Measurements from ENCODE around the gene ZWILCH.

The ZWILCH gene

DNA sequence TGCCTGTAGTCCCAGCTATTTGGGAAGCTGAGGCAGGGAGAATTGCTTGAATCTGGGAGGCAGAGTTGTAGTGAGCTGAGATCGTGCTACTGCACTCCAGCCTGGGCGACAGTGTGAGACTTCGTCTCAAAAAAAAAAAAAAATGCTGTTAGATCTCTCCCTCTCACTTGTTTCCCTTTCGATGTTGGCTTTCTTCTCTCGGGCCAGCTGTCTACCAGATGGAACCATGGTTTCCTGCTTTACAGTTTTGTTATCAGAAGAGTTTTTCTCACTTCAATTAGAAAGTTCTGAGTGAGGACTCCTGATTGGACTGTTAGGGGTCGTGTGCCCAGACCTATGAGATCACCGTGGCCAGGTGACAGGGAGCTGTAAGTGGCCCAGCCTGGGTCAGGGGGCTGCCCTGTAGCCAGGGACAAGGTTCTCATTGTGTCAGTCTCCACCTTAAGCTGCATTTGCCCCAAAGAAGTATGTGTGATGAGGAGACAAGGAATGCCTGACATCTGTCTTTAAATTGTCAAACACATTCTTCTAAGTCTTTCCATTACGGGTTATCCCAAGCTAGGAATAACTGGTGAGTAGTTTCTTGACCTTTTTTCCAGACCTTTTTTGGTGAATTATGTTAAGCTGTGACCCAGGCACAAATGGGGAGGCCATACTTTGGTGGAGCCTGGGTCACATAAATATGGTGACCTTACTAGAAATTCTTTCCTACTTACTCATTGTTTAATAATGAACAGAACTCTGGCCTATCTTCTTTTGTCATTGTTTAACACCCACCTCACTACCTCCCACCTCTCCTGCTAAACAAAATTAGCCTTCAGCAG, 32.7 kb upstream of the ZWILCH start:
- Histone ChIP-seq H3K79me2 (ENCODE audit: control insufficient read depth, insufficient read depth, low read length, unreplicated experiment) (peaks cover 4% of the 10 kb centered on the region), H3K4me1 (ENCODE audit: control insufficient read depth, insufficient read depth, low read length, unreplicated experiment) (peaks cover 11% of the 10 kb centered on the region), H3K27me3 (ENCODE audit: insufficient read depth, low read length) (no peaks in the 10 kb centered on the region), H3K4me3 (ENCODE audit: low read depth, low read length) (no peak overlapping the region), H3K36me3 (ENCODE audit: insufficient read depth, low read length) (no peaks in the 10 kb centered on the region), H2AFZ (ENCODE audit: low read length, unreplicated experiment) (no peak overlapping the region), H3K27ac (ENCODE audit: low read depth, low read length) (peak overlapping the region; percentile 33; the same call in 1 of the 2 replicates)

DNA sequence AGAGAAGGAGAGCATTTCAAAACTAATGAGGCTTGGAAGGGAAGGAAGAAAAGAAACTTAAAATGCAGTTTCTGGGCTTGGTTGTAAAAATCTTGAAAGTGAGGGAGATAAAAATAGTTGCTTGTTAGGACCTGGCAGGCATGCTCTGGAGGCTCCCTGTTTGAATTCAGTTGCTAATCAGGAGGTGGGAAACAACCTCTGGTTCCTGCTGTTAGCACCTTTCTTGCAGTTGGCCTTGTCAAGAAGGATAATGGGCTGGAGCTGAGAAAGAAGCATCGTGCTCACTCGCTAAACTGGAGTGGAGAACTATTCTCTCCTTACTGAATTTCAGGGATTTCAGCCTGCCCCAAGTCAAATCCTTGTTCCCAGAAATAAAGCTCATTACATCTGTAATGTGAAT, 31.0 kb upstream of the ZWILCH start:
- Histone ChIP-seq H3K36me3 (ENCODE audit: insufficient read depth, low read length) (no peaks in the 10 kb centered on the region), H3K4me3 (ENCODE audit: low read depth, low read length) (no peak overlapping the region), H3K4me1 (ENCODE audit: control insufficient read depth, insufficient read depth, low read length, unreplicated experiment) (peaks cover 11% of the 10 kb centered on the region), H3K79me2 (ENCODE audit: control insufficient read depth, insufficient read depth, low read length, unreplicated experiment) (peaks cover 9% of the 10 kb centered on the region), H3K27ac (ENCODE audit: low read depth, low read length) (no peak overlapping the region), H2AFZ (ENCODE audit: low read length, unreplicated experiment) (no peak overlapping the region), H3K27me3 (ENCODE audit: insufficient read depth, low read length) (no peaks in the 10 kb centered on the region)

DNA sequence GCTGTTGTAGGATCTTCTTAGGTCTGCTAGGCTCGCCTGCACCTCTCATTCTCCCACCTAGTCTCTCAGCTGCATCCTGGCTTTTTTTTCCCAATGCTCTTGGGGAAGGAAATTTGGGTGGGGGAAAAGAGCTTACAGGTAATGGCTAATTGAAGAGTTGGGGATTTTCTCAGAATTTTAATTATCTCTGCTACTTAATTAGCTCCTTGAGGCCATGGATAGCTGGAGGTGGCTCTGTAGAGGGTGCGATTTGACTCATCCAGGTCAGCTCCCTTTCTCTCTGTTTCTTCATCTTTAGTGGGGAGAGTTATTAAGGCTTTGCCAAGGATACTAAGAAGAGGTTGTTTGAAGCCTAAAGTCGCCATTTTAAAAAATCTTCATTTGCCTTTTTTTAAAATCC, 30.2 kb upstream of the ZWILCH start:
- Histone ChIP-seq H3K36me3 (ENCODE audit: insufficient read depth, low read length) (no peaks in the 10 kb centered on the region), H3K4me1 (ENCODE audit: control insufficient read depth, insufficient read depth, low read length, unreplicated experiment) (peaks cover 11% of the 10 kb centered on the region), H3K27me3 (ENCODE audit: insufficient read depth, low read length) (no peaks in the 10 kb centered on the region), H2AFZ (ENCODE audit: low read length, unreplicated experiment) (no peak overlapping the region), H3K4me3 (ENCODE audit: low read depth, low read length) (no peak overlapping the region), H3K79me2 (ENCODE audit: control insufficient read depth, insufficient read depth, low read length, unreplicated experiment) (peaks cover 9% of the 10 kb centered on the region), H3K27ac (ENCODE audit: low read depth, low read length) (no peak overlapping the region)

DNA sequence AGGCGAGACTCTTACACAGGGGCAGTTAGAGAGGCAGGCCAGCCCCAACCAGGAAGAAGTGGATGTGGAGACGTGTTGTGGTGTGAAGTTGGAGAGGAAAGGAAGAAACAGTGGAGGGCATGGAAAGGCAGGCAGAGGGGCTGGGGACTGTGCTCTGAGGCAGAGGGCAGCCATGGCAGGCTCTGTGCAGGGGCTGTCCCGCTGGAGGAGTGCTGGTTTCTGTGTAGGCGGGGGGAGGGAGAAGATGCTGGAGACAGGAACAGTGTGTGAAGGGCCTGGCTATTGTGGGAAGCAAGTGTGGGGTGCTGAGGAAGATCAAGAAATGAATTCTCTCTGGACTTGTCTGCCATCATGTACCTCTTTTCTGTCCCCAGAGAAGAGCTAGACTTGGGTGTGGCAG, 28.6 kb upstream of the ZWILCH start:
- Histone ChIP-seq H3K36me3 (ENCODE audit: insufficient read depth, low read length) (no peaks in the 10 kb centered on the region), H3K79me2 (ENCODE audit: control insufficient read depth, insufficient read depth, low read length, unreplicated experiment) (peaks cover 9% of the 10 kb centered on the region), H2AFZ (ENCODE audit: low read length, unreplicated experiment) (no peak overlapping the region), H3K4me1 (ENCODE audit: control insufficient read depth, insufficient read depth, low read length, unreplicated experiment) (peaks cover 11% of the 10 kb centered on the region), H3K27ac (ENCODE audit: low read depth, low read length) (no peak overlapping the region), H3K27me3 (ENCODE audit: insufficient read depth, low read length) (no peaks in the 10 kb centered on the region), H3K4me3 (ENCODE audit: low read depth, low read length) (no peak overlapping the region)

DNA sequence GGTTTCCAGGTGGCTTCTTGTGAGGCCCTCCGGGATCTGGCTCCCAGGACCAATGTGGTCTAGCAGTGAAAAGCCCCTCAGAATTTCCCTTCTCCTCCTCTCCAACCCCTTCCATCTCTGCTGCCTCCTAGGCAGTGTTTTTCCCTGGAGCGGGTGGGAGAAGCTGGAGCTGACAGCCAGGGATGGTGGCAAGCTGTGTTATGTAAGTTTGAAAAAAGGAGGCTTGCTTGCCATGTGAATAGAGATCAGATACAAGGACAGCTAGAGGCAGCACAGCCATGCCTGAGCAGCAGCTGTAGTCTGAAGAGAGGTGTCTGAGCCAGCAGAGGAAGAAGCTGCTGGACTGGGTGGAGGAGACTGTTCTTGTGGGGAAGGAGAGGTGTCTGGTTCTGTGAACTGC, 28.1 kb upstream of the ZWILCH start:
- H3K79me2 ChIP-seq (ENCODE audit: control insufficient read depth, insufficient read depth, low read length, unreplicated experiment) = peaks cover 9% of the 10 kb centered on the region
- H2AFZ ChIP-seq (ENCODE audit: low read length, unreplicated experiment) = no peak overlapping the region
- no peak overlapping the region for H3K27ac ChIP-seq (ENCODE audit: low read depth, low read length)
- H3K4me3 ChIP-seq (ENCODE audit: low read depth, low read length) = no peak overlapping the region
- H3K27me3 ChIP-seq (ENCODE audit: insufficient read depth, low read length) = no peaks in the 10 kb centered on the region
- peaks cover 11% of the 10 kb centered on the region for H3K4me1 ChIP-seq (ENCODE audit: control insufficient read depth, insufficient read depth, low read length, unreplicated experiment)
- peaks cover 1% of the 10 kb centered on the region; the same call in 1 of the 2 replicates for H3K36me3 ChIP-seq (ENCODE audit: insufficient read depth, low read length)

DNA sequence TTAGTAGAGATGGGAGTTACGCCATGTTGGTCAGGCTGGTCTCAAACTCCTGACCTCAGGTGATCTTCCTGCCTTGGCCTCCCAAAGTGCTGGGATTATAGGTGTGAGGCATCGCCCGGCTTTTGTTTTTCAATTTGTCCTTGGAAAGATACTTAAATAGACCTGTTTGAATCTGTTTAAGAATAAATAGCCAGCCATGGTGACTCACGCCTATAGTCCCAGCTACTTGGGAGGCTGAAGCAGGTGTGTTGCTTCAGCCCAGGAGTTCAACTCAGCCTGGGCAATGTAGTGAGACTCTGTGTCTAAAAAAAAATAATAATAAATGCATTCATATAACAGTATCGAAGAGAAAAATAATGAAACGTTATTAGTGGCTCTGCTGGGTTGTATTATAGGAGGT, 24.9 kb upstream of the ZWILCH start:
- Histone ChIP-seq H3K4me1 (ENCODE audit: control insufficient read depth, insufficient read depth, low read length, unreplicated experiment) (no peaks in the 10 kb centered on the region), H3K27me3 (ENCODE audit: insufficient read depth, low read length) (no peaks in the 10 kb centered on the region), H3K27ac (ENCODE audit: low read depth, low read length) (no peak overlapping the region), H3K79me2 (ENCODE audit: control insufficient read depth, insufficient read depth, low read length, unreplicated experiment) (peaks cover 9% of the 10 kb centered on the region), H3K36me3 (ENCODE audit: insufficient read depth, low read length) (peaks cover 9% of the 10 kb centered on the region; the same call in 1 of the 2 replicates), H2AFZ (ENCODE audit: low read length, unreplicated experiment) (no peak overlapping the region), H3K4me3 (ENCODE audit: low read depth, low read length) (no peak overlapping the region)

DNA sequence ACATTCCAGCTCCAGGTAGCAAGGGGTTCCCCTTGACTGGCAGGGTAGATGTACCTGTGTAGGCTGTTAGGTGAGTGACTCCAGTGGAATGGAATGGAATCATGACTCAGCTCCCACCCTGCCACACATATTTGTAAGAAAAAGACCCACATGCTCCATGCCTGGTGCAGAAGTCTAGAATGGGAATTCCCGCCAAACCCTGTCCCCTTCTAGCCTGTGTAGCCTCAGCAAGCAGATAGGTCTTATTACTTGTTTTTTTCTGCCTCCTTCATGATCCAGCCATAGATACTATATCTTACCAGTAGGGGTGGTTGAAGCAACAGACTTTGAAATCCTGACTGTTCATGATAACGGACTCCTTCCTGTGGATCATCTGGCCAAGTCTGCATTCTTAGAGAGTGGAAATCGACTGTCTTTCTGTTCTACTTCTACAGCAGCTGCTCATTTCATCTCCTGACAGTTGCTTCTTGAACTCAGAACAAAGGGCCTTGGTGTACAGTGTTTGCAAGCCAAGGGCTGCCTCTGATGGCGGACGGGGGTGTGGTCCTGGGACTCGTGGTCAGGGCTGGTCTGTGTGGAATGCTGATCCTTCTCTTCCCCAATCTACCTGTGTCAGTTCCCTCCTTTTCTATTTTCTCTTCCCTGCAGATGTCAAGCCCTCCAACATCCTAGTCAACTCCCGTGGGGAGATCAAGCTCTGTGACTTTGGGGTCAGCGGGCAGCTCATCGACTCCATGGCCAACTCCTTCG, 23.8 kb upstream of the ZWILCH start:
- peaks cover 6% of the 10 kb centered on the region for H3K79me2 ChIP-seq (ENCODE audit: control insufficient read depth, insufficient read depth, low read length, unreplicated experiment)
- H3K27me3 ChIP-seq (ENCODE audit: insufficient read depth, low read length) = no peaks in the 10 kb centered on the region
- no peak overlapping the region for H3K4me3 ChIP-seq (ENCODE audit: low read depth, low read length)
- H3K27ac ChIP-seq (ENCODE audit: low read depth, low read length) = no peak overlapping the region
- H3K4me1 ChIP-seq (ENCODE audit: control insufficient read depth, insufficient read depth, low read length, unreplicated experiment) = no peaks in the 10 kb centered on the region
- peaks cover 11% of the 10 kb centered on the region; the same call in 1 of the 2 replicates for H3K36me3 ChIP-seq (ENCODE audit: insufficient read depth, low read length)
- H2AFZ ChIP-seq (ENCODE audit: low read length, unreplicated experiment) = no peak overlapping the region

DNA sequence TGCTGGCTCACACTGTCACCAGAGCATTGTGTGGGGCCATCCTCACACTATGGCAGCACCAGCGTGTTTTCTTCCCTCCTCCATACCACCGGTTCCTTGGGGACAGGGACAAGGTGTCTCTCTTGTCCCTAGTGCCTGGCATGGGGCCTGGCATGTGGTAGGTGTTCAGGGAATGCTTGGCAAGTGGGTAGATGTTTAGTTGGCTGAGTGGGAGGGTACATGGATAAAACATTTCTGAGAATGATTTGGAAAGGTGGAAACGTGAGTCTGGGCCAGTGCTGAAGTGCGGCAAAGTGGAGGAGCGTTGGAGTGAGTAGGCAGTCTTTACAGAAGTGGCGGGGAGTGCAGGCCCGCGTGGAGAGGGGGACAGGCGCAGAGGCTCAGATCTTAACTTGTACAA, 22.6 kb upstream of the ZWILCH start:
- no peaks in the 10 kb centered on the region for H3K27me3 ChIP-seq (ENCODE audit: insufficient read depth, low read length)
- peaks cover 12% of the 10 kb centered on the region; the same call in 1 of the 2 replicates for H3K36me3 ChIP-seq (ENCODE audit: insufficient read depth, low read length)
- no peak overlapping the region for H3K27ac ChIP-seq (ENCODE audit: low read depth, low read length)
- H3K4me3 ChIP-seq (ENCODE audit: low read depth, low read length) = no peak overlapping the region
- no peak overlapping the region for H2AFZ ChIP-seq (ENCODE audit: low read length, unreplicated experiment)
- peaks cover 3% of the 10 kb centered on the region for H3K79me2 ChIP-seq (ENCODE audit: control insufficient read depth, insufficient read depth, low read length, unreplicated experiment)
- no peaks in the 10 kb centered on the region for H3K4me1 ChIP-seq (ENCODE audit: control insufficient read depth, insufficient read depth, low read length, unreplicated experiment)

DNA sequence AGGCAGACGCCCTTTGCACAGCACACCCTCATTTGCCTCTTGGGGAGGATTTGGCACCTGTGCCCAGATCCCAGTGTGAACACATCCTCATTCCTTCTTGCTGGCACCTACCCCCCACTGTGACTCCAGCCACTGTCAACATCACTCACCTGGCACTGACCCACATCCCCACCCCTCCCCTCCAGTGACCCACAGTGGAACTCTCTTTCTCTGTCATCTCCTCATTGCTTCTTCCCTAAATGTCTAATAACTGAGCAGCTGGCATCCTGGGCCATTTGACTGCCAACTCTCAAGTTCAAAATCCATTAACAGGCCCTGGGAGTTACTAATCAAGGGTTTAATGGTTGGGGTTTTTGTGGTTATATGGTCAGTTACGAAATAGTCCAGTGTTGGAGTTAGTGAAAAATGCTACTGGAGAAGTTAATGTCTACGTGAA, 22.0 kb upstream of the ZWILCH start:
- Histone ChIP-seq H3K36me3 (ENCODE audit: insufficient read depth, low read length) (peaks cover 12% of the 10 kb centered on the region; the same call in 1 of the 2 replicates), H3K4me3 (ENCODE audit: low read depth, low read length) (no peak overlapping the region), H3K27ac (ENCODE audit: low read depth, low read length) (no peak overlapping the region)

DNA sequence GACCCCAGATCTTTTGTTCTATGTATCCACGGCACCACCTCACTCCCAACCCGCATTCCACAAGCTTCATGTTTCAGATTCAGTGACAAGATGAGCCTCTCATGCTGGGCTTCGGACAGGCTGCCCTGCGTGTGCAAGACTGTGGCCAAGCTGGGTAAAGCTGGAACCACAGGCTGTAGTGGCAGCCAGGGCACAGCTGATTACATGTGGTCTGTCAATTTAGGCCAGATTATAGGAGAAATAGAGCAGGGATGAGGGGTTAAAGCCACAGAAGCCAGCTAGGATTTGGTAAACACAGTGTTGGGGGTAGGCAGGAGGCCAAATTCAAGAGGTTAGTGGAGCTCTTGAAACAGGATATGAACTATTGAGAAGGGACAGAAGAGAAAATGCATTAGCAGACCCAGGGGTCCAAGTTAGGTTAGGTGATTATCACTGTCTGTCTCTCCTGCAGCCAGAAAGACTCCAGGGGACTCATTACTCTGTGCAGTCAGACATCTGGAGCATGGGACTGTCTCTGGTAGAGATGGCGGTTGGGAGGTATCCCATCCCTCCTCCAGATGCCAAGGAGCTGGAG, 20.5 kb upstream of the ZWILCH start:
- Histone ChIP-seq H3K4me1 (ENCODE audit: control insufficient read depth, insufficient read depth, low read length, unreplicated experiment) (no peaks in the 10 kb centered on the region), H3K4me3 (ENCODE audit: low read depth, low read length) (no peak overlapping the region), H3K79me2 (ENCODE audit: control insufficient read depth, insufficient read depth, low read length, unreplicated experiment) (no peaks in the 10 kb centered on the region), H3K36me3 (ENCODE audit: insufficient read depth, low read length) (peaks cover 19% of the 10 kb centered on the region; the same call in 1 of the 2 replicates), H3K27ac (ENCODE audit: low read depth, low read length) (no peak overlapping the region), H3K27me3 (ENCODE audit: insufficient read depth, low read length) (no peaks in the 10 kb centered on the region), H2AFZ (ENCODE audit: low read length, unreplicated experiment) (no peak overlapping the region)

More for the DNA sequence above, 22.0 kb upstream of the ZWILCH start:
- Histone ChIP-seq H2AFZ (ENCODE audit: low read length, unreplicated experiment) (no peak overlapping the region), H3K27me3 (ENCODE audit: insufficient read depth, low read length) (no peaks in the 10 kb centered on the region), H3K4me1 (ENCODE audit: control insufficient read depth, insufficient read depth, low read length, unreplicated experiment) (no peaks in the 10 kb centered on the region), H3K79me2 (ENCODE audit: control insufficient read depth, insufficient read depth, low read length, unreplicated experiment) (no peaks in the 10 kb centered on the region)
